Liver (tissue), 3 donors: ENCODE results near the gene TRERF1.

Experiments used
- CTCF ChIP-seq: fragments of 150-350 bp; IDR thresholded peaks from 2 replicates; pipeline ENCODE4 v1.5.1; 2017; ENCODE audit warnings: improper control_type of control experiment, low read depth, low read length; ENCODE audit not compliant: missing input control
- GABPA ChIP-seq, 2 donors: IDR thresholded peaks in 1 of 2; conservative IDR thresholded peaks in 1 of 2; 2 replicates each; pipeline ENCODE4 v1.6.1; 2016; ENCODE audit warnings: antibody characterized with exemption in 2 of 2, mild to moderate bottlenecking in 1 of 2, moderate library complexity in 1 of 2
- ZBTB33 ChIP-seq: IDR thresholded peaks from 2 replicates; pipeline ENCODE4 v1.6.1; 2016; ENCODE audit warnings: antibody characterized with exemption
- donor health status: healthy.
- donor health status: healthy.

- no peak for TF ChIP-seq ZBTB33
- no peak for TF ChIP-seq GABPA (IDR thresholded peaks at IDR 0.05 in 1 of 2, conservative IDR thresholded peaks at IDR 0.05 in 1 of 2)
- no peak for TF ChIP-seq CTCF
These were observed 179.6 kb downstream of the TRERF1 start for GRCh38 chr6:42271834-42272805.
